ENCODE results near the gene WFDC13.

GRCh38 chr20:45745015-45745414 is 43.2 kb downstream of the WFDC13 start:
- no peak for TF ChIP-seq FOXP2 (optimal IDR thresholded peaks at IDR 0.05; ENCODE audit: control extremely low read depth, extremely low read length, insufficient read depth)
- TF ChIP-seq EZH2 (IDR thresholded peaks at IDR 0.05): no peak
- no peak for TF ChIP-seq POLR2AphosphoS5 (IDR thresholded peaks at IDR 0.05; ENCODE audit: borderline replicate concordance, low read depth, low read length)

Measured in SK-N-MC (cell line).